GDM1 (cell line): ENCODE results near the gene SLC39A3.
A peak's percentile ranks its signal among the peaks of the same experiment; 100 is the strongest.
"Not testable (repeated sequence)": the region's sequence is repeated elsewhere in the genome, so short reads cannot be mapped to it uniquely, and the experiment has no call there.

Experiments used
- DNase-seq: peaks from one replicate; lab custom pipeline; 2025; lab: John Stamatoyannopoulos, UW

Gene SLC39A3

GRCh38 chr19:2722541-2723344, 17.1 kb downstream of the SLC39A3 start:
- no peak for DNase-seq

GRCh38 chr19:2721570-2722540, 18.0 kb downstream of the SLC39A3 start:
- no peak for DNase-seq

- DNase-seq = no peak
These were observed 18.8 kb downstream of the SLC39A3 start, which contains the start of gene DIRAS1 for GRCh38 chr19:2720777-2721569. Gene DIRAS1 (minus strand): TSS chr19:2721372. CDS start chr19:2717806, 3,566 bp downstream.

- no peak for DNase-seq
These were observed 19.7 kb downstream of the SLC39A3 start for GRCh38 chr19:2719920-2720776.

GRCh38 chr19:2719232-2719735, 20.5 kb downstream of the SLC39A3 start:
- DNase-seq = no peak

GRCh38 chr19:2717638-2718541, 21.9 kb downstream of the SLC39A3 start:
- DNase-seq = no peak

- no peak for DNase-seq
These were observed 22.8 kb downstream of the SLC39A3 start for GRCh38 chr19:2716722-2717637.

- DNase-seq = no peak
These were observed 23.6 kb downstream of the SLC39A3 start for GRCh38 chr19:2716275-2716650.

GRCh38 chr19:2715470-2716274, 24.1 kb downstream of the SLC39A3 start:
- no peak for DNase-seq

- no peak for DNase-seq
These were observed 25.1 kb downstream of the SLC39A3 start for GRCh38 chr19:2714531-2715269.

- not testable (repeated sequence) for DNase-seq
These were observed 25.7 kb downstream of the SLC39A3 start for GRCh38 chr19:2714102-2714501.

- not testable (repeated sequence) for DNase-seq
These were observed 26.6 kb downstream of the SLC39A3 start for GRCh38 chr19:2713170-2713569.

GRCh38 chr19:2711875-2712205, 28.0 kb downstream of the SLC39A3 start:
- DNase-seq = no peak

GRCh38 chr19:2711172-2711874, 28.5 kb downstream of the SLC39A3 start:
- peak; percentile 14 for DNase-seq

- DNase-seq = no peak
These were observed 33.6 kb downstream of the SLC39A3 start for GRCh38 chr19:2706251-2706650.

- DNase-seq = no peak
These were observed 36.1 kb downstream of the SLC39A3 start for GRCh38 chr19:2703691-2704216.
